Suprapubic skin (tissue), 4 donors: ENCODE measurements around the gene MILR1. TPM values are rescaled to one million over a fixed set of nuclear protein-coding genes. Genes with fewer than 3 reads are reported as not detected.
"Not testable (repeated sequence)": the region's sequence is repeated elsewhere in the genome, so short reads cannot be mapped to it uniquely, and the experiment has no call there.

Experiments used
- DNase-seq, 2 donors: peaks; one replicate each; pipeline ENCODE4 v3.0.0-alpha.2; 2019; ENCODE audit warnings: low spot score in 2 of 2
- H3K27ac ChIP-seq: fragments of 200-600 bp; sonication (generic); one replicate; pipeline ENCODE4 v1.5.1; 2019
- H3K27me3 ChIP-seq: fragments of 200-600 bp; sonication (generic); one replicate; pipeline ENCODE4 v1.5.1; 2019
- H3K36me3 ChIP-seq: fragments of 200-600 bp; sonication (generic); one replicate; pipeline ENCODE4 v1.5.1; 2019
- H3K4me1 ChIP-seq: fragments of 200-600 bp; sonication (generic); one replicate; pipeline ENCODE4 v1.5.1; 2019
- H3K4me3 ChIP-seq: fragments of 200-600 bp; sonication (generic); one replicate; pipeline ENCODE4 v1.5.1; 2019; ENCODE audit warnings: mild to moderate bottlenecking
- H3K9me3 ChIP-seq: fragments of 200-600 bp; sonication (generic); one replicate; pipeline ENCODE4 v1.5.1; 2019
- CTCF ChIP-seq, 2 donors: fragments of 200-600 bp in 1 of 2; fragments of 450-650 bp in 1 of 2; sonication (generic) in 1 of 2; IDR thresholded peaks; one replicate each; pipeline ENCODE4 v1.5.1; 2016 to 2019; ENCODE audit warnings: antibody characterized with exemption in 2 of 2, mild to moderate bottlenecking in 1 of 2, moderate library complexity in 1 of 2
- EP300 ChIP-seq: sonication (generic); formaldehyde crosslinking; IDR thresholded peaks from one replicate; pipeline ENCODE4 v1.6.1; 2017; ENCODE audit warnings: antibody characterized with exemption
- POLR2A ChIP-seq, 2 donors: fragments of 450-650 bp; IDR thresholded peaks; one replicate each; pipeline ENCODE4 v1.6.1; 2017; ENCODE audit warnings: antibody characterized with exemption in 2 of 2, mild to moderate bottlenecking in 2 of 2, moderate library complexity in 2 of 2
- POLR2AphosphoS5 ChIP-seq, 3 donors: sonication (generic); formaldehyde crosslinking; IDR thresholded peaks; one replicate each; pipeline ENCODE4 v1.6.1; 2017; ENCODE audit warnings: antibody characterized with exemption in 3 of 3
- WGBS: methylation state at CpG from one replicate; pipeline ENCODE4 v1.1.5; 2018; 5-methylcytosine and 5-hydroxymethylcytosine counted together
- total RNA-seq, 4 donors: library from RNA; depleted of rRNA; stranded (reverse); fragments of >200 nt; gene quantifications; one replicate each; pipeline ENCODE4 v1.1.0, GENCODE V29; 2016

The MILR1 gene
- total RNA-seq, 4 donors from 2014 or later: 0.45 to 0.57 TPM; not detected in 2

- peak overlapping the region; percentile 28 for H3K4me3 ChIP-seq
- no peaks in the 10 kb centered on the region for H3K9me3 ChIP-seq
- TF ChIP-seq POLR2A (IDR thresholded peaks at IDR 0.05): no peak
- peak in 1 of 3 donors; percentile 61 for TF ChIP-seq POLR2AphosphoS5 (IDR thresholded peaks at IDR 0.05)
- H3K27ac ChIP-seq: peak overlapping the region; percentile 64
- H3K4me1 ChIP-seq: peaks cover 20% of the 10 kb centered on the region
- DNase-seq: peak; percentile 80 to 82
- no peaks in the 10 kb centered on the region for H3K27me3 ChIP-seq
- 58% methylated on average over 22 of the region's 24 CpGs for WGBS
- H3K36me3 ChIP-seq: no peaks in the 10 kb centered on the region
Measured at GRCh38 chr17:64411999-64412771, 36.7 kb upstream of the MILR1 start.

GRCh38 chr17:64412944-64413381 is 36.0 kb upstream of the MILR1 start:
- peak overlapping the region; percentile 6 for H3K4me3 ChIP-seq
- H3K9me3 ChIP-seq: no peaks in the 10 kb centered on the region
- DNase-seq: no peak
- 94% methylated on average over 2 of the region's 2 CpGs for WGBS
- H3K4me1 ChIP-seq: peaks cover 20% of the 10 kb centered on the region
- peak overlapping the region; percentile 64 for H3K27ac ChIP-seq
- no peaks in the 10 kb centered on the region for H3K36me3 ChIP-seq
- H3K27me3 ChIP-seq: no peaks in the 10 kb centered on the region
- TF ChIP-seq EP300 (no peak), POLR2A (IDR thresholded peaks at IDR 0.05) (no peak), CTCF (IDR thresholded peaks at IDR 0.05) (no peak), POLR2AphosphoS5 (IDR thresholded peaks at IDR 0.05) (no peak)

GRCh38 chr17:64413513-64413912 is 35.4 kb upstream of the MILR1 start:
- Histone ChIP-seq H3K27me3 (no peaks in the 10 kb centered on the region), H3K36me3 (no peaks in the 10 kb centered on the region), H3K4me1 (peaks cover 20% of the 10 kb centered on the region), H3K9me3 (no peaks in the 10 kb centered on the region), H3K27ac (peak overlapping the region; percentile 64), H3K4me3 (peak overlapping the region; percentile 6)
- TF ChIP-seq POLR2AphosphoS5 (IDR thresholded peaks at IDR 0.05) (no peak), EP300 (no peak), CTCF (IDR thresholded peaks at IDR 0.05) (no peak), POLR2A (IDR thresholded peaks at IDR 0.05) (no peak)
- WGBS: 57% methylated on average over 3 of the region's 4 CpGs
- no peak for DNase-seq

GRCh38 chr17:64418506-64419339 is 30.2 kb upstream of the MILR1 start:
- no peak for DNase-seq
- Histone ChIP-seq H3K27me3 (no peaks in the 10 kb centered on the region), H3K4me1 (no peaks in the 10 kb centered on the region), H3K36me3 (no peaks in the 10 kb centered on the region), H3K9me3 (no peaks in the 10 kb centered on the region), H3K4me3 (no peak overlapping the region), H3K27ac (no peak overlapping the region)
- WGBS: 41% methylated on average over 19 of the region's 19 CpGs
- TF ChIP-seq CTCF (IDR thresholded peaks at IDR 0.05) (peak; percentile 51 to 75), EP300 (no peak)

GRCh38 chr17:64420143-64420670 is 28.7 kb upstream of the MILR1 start:
- Histone ChIP-seq H3K4me1 (no peaks in the 10 kb centered on the region), H3K4me3 (no peak overlapping the region), H3K27me3 (no peaks in the 10 kb centered on the region), H3K27ac (no peak overlapping the region), H3K36me3 (no peaks in the 10 kb centered on the region), H3K9me3 (no peaks in the 10 kb centered on the region)
- WGBS: 31% methylated on average over 6 of the region's 6 CpGs
- DNase-seq: no peak
- TF ChIP-seq POLR2AphosphoS5 (IDR thresholded peaks at IDR 0.05) (no peak), CTCF (IDR thresholded peaks at IDR 0.05) (peak; percentile 68 to 71)

GRCh38 chr17:64422121-64422520 is 26.8 kb upstream of the MILR1 start:
- 88% methylated on average over 9 of the region's 9 CpGs for WGBS
- not testable (repeated sequence) for DNase-seq, H3K27ac ChIP-seq, H3K4me1 ChIP-seq, H3K4me3 ChIP-seq, H3K9me3 ChIP-seq, H3K36me3 ChIP-seq, H3K27me3 ChIP-seq
